ELR (cell line): ENCODE measurements around the gene PPTC7.
"Not testable (repeated sequence)": the region's sequence is repeated elsewhere in the genome, so short reads cannot be mapped to it uniquely, and the experiment has no call there.

Experiments used
- DNase-seq: peaks from one replicate; pipeline ENCODE4 v3.0.0-alpha.2; 2015; ENCODE audit warnings: low read depth

PPTC7 gene

DNA sequence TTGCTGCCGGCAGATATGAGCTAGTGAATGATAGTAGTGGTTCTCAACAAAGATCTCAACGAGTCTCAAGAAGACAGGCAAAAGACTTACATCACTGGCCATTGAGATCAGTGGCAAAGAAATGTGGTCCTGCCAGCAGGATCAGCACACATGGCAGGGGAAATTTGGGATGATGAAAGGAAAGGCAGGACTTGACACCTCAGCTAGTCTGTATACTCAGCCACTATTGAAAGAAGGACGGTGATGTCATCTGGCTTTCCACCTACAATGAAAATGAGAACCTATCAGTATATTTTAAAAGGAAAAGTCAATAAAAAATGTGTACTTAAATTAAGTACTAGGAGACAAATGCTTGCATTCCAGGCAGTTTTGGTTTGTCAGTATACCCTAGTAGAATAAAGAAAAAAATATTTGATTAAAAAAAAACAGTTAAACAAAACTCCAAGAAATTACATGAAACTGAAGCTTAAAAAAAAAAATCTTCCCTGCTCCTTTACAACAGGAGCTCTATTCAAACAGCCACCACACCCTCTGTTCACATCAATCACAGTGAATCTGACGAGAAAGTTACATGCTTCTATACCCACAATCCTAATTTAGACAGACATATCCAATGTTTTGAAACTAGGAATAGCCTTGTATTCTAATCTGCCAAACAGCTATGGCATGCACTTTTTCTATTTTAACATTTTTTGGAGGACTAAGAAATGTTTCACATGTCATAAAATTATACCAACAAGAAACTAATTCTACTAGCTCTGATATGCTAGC is 46.1 kb downstream of the PPTC7 start:
- no peak for DNase-seq

GRCh38 chr12:110534811-110535210 is 48.3 kb downstream of the PPTC7 start:
- DNase-seq, result no peak

- DNase-seq, result peak; percentile 86
Observed at GRCh38 chr12:110533607-110534006, 49.5 kb downstream of the PPTC7 start.

- DNase-seq, result no peak
Observed at GRCh38 chr12:110532644-110533043, 50.5 kb downstream of the PPTC7 start.

DNA sequence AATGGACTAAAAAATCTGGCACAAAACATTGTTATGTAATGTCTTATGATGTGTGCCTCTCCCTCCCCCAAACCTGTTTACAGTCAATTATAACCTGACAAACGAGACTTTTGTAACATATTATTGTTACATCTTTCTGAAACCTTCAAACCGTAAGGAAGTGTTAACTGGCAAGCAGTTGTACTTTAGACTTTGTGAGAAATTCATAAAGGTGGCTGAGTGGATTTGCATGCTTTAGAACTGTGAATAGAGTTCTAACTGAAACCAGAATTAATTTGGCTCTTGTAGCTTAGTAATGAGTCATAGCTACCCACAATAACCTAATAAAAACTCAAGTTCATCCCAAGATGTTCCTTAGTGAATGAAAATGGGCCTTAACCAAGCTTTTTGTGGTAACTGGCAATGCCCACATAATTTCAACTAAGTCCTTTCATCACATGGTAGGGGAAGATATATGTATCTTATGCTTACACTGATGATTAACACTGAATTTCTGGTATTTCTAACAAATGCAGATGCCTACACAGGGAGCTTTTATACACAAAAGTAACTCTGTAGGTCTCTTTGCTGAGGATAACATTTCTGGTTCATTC is 51.3 kb downstream of the PPTC7 start:
- peak; percentile 62 for DNase-seq

DNA sequence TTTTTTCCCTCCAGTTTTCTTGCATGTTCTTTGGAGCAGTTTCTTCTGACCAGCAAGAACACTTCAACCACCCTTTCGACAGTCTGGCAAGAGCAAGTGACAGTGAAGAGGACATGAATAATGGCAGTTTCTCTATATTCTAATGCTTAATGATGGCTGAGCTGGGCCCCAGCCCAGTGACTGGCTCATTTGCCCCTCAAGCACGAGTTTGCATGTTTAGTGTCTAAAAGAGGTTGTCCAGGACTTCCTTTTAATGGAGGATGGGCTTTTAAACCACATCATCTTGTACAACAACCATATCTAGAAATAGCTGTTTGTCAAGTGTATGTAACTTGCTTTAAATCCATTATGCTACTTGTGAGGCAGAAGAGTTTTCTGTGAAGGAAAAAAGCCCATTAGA is 52.6 kb downstream of the PPTC7 start:
- DNase-seq, result no peak

- no peak for DNase-seq
Observed at GRCh38 chr12:110528277-110528839, 54.8 kb downstream of the PPTC7 start.

DNA sequence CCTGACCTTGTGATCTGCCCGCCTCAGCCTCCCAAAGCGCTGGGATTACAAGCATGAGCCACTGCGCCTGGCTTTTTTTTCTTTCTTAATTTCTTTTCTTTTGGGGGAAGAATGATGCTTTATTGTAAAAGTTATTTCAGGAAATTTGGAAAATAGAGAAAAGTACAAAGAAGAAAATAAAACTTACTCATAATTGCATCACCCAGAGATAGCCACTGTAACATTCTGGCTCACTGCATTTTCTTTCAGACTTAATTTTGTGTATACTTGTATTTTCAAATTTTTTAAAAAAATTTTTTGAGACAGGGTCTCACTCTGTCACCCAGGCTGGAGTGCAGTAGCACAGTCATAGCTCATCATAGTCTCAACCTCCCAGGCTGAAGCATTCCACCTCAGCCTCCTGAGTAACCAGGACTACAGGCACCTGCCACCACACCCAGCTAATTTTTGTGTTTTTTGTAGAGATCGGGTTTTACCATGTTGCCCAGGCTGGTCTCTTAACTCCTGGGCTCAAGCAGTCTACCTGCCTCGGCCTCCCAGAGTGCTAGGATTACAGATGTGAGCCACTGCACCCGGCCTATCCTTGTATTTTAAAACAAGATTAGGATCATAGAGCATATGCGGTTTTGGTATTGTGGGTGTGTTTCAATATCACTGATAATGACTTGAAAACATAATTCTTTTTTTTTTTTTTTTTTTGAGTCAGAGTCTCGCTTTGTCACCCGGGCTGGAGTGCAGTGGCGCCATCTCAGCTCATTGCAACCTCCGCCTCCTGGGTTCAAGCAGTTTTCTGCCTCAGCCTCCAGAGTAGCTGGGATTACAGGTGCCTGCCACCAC is 62.0 kb downstream of the PPTC7 start:
- DNase-seq, result not testable (repeated sequence)

DNA sequence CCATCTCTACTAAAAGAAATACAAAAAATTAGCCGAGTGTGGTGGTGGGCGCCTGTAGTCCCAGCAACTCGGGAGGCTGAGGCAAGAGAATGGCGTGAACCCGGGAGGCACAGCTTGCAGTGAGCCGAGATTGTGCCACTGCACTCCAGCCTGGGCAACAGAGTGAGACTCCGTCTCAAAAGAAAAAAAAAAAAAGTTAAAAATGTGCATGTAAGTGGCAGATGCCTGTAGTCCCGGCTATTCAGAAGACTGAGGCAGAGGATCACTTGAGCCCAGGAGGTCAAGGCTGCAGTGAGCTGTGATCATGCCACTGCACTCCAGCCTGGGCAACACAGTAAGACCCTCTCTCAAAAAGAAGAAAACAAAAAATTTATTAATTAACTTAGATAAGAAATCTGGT is 65.1 kb downstream of the PPTC7 start:
- not testable (repeated sequence) for DNase-seq

DNA sequence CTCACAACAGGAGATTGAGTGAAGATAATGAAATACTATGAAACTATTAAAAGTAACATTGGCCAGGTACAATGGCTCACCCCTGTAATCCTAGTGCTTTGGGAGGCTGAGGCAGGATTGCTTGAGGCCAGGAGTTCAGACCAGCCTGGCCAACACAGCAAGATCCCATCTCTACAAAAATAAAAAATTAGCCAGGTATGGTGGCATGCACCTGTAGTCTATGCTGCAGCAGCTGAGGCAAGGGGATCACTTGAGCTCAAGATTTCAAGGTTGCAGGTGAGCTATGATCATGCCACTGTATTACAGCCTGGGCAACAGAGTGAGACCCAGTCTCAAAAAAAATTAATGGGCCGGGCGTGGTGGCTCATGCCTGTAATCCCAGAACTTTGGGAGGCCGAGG is 66.1 kb downstream of the PPTC7 start:
- no peak for DNase-seq

DNA sequence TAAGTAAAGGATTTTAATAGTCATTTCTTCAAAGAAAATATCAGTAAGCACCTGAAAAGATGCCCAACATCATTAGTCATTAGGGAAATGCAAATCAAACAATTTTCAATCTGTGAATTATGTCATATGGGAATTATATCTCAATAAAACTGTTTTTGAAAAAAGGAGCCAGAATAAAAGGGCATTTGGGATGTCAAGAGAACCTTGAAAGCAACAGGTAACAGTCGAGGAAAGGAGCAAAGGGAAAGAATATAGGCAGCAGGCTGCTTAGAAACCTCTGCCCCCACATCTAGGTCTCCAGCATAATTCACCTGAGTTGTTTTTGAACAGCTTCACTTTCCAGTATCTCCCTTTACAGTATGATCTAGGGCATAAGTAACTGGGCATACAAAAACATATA is 68.8 kb downstream of the PPTC7 start:
- no peak for DNase-seq

- no peak for DNase-seq
Observed at GRCh38 chr12:110513842-110514241, 69.3 kb downstream of the PPTC7 start.

DNA sequence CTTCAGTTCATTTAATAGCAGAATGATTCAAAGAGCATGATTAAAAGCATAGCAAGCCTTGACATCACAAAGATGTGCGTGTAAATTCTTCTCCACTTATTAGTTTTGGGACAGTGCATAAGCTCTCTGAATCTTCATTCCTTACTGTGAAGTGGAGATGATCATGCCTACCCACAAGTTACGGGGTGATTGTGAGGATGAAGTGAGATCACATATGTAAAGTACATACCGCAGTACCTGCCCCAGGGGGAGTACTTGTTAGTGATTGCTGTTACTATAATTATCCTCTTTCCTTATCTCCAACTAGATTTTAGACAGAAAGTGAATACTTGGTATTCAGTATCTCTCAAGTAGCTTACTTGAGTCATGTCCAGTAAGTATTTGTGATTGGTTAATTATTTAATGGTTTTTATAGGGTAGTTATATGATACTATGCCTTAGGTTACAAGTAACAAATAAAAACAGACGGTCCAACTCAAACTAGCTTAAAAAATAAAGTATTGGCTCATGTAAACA is 75.0 kb downstream of the PPTC7 start:
- no peak for DNase-seq

DNA sequence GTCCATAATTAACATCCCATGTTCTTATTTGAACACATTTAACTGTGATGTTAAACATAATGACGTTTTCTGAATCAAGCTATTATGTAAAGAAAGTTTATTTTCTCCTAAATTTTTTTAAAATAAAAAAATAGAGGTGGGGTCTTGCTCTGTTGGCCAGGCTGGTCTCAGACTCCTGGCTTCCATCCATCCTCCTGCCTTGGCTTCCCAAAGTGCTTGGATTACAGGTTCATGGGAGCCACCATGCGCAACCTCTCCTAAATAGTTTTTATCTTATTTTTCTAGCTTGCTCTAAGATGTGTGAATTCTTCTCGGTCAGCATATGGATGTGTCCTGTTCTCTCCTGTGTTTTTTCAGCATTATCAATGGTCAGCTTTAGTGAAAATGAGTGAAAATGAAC is 77.8 kb downstream of the PPTC7 start:
- no peak for DNase-seq

DNA sequence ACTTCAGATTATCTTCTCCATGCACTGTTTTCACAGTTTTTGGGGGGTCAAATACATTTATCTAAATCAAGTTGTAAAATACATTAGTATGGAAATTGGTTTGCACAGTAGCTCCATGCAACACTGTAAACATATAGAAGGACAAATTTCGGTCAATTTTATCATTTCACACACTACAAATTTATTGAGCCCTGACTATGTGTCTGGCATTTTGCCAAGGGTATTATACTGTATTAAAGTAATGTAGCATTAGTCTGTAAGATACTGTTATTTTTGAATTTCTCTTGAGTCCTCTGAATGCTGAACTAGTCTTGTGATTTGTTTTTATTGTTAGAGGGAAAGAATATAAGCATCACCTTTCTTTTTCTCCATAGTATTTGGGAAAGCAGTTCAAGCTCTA is 79.7 kb downstream of the PPTC7 start:
- no peak for DNase-seq

GRCh38 chr12:110501752-110502738 is 81.1 kb downstream of the PPTC7 start, which contains the start of the genes RAD9B and VPS29:
TSS of gene RAD9B (plus strand) at chr12:110502331. CDS start at chr12:110502338, 7 bp downstream.
TSS of gene VPS29 (minus strand) at chr12:110502111. CDS start at chr12:110502051, 60 bp downstream.
- peak; percentile 98 for DNase-seq

DNA sequence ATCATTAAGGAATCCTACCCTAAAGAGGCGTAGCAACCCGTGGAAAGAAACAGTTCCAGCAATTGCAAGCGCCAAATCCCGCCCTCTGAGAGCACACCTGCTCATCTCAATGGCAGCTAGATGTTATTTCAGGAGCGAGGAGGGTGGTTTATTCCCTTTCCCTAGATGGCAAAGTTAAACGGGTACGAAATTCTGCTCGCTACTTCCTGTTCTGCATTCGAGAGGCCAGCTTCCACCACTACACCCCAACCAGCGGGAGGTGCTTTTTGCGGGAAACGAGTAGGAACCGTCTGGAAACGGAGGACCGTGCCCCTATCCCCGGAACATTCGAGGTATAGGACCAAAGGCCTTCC is 81.7 kb downstream of the PPTC7 start:
- DNase-seq, result peak; percentile 74

DNA sequence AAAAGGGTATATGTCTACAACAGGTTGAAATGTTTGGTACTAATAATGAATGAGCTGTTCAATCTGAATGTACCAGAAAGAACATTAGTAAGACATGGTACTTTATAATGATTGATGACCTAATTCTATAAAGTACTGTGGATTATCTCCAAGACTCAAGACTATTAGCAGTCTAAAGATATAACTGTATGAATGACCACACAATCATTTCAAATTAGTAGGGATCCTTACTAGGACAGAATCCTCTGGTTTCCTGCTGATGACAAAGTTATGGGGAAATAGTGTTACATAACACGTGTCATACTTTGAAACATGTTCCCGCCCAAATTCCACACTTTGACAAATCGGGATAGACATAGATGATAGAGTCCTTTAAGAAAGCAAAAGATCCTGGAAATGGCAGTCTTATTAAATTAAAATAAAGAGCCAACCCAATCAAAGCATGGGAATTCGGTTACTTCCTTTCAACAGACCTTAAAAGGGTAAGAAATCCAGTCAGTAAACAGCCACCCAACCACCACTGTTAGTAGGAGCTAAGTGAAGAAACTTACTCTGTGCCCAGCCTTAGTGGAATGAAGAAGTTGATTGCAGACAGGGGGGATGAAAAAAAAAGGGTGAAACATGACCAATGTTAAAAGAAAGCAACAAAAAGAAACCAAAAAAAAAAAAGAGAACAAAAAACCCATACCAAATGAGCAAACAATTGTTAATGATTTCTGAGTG is 84.0 kb downstream of the PPTC7 start:
- DNase-seq, result peak; percentile 66
